ENCODE data around the gene PEX1.
"Not testable (repeated sequence)": the region's sequence is repeated elsewhere in the genome, so short reads cannot be mapped to it uniquely, and the experiment has no call there.

PEX1 gene

DNA sequence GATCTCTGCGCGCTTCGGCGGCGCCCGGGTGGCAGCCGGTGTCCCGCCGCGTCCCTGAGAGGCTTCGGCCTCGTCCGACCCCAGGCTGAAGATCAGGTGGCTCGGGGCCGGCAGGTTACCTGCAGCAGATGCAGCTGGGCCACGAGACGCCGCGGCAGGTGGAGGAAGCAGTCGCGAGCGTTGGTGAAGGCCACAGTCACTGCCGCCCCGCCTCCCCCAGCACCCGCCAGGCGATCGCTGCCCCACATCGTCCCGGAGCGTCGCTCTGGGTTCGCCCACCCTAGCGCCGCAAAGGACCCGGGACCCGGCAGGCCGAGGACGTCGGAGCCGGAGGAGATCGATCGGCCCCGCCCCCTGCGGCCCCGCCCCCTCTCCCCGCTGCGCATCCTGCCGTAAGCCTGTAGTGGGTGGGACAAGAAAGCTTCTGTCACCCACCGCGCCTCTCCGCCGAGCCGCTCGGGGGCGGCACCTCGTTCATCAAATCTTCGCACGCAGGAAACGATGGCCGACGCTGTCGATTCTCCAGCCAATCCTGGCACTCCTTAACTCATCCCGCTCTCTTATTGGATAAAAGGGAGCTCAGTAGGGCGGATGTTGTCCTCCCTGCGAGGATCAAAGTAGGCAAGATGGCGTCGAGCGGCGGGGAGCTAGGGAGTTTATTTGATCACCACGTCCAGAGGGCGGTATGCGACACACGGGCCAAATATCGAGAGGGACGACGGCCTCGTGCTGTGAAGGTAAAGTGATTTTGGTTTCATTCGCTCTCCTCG, at the start of gene PEX1, which contains the start of gene RBM48:
PEX1 (minus strand) TSS at position 333 of the 770 bp plus-strand sequence; CDS start at position 248, 85 bp downstream.
RBM48 (plus strand) TSS at position 608 of the 770 bp plus-strand sequence; CDS start at position 627, 19 bp downstream.
- DNase-seq (ENCODE audit: low read depth), result peak; percentile 99

- no peak for DNase-seq (ENCODE audit: low read depth)
These were observed 48.0 kb upstream of the PEX1 start for GRCh38 chr7:92576296-92576695.

DNA sequence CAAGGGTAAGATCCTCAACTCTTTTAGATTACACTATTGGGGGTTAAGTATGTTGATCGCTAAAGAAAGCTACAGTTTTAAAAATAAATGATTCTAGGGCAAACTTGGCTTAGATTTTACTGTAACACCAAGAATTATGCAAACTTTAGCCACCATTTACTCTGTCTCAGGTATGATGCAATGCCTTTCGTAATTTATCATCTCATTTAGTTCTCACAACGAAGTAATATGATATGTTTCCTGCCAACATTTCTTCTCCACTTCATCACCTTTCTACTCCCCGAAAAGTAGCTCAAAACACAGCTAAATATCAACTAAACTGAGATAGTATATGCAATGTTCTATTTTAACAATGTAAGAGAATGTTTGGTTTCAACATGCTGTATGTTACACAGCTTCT, 40.8 kb upstream of the PEX1 start:
- peak; percentile 66 for DNase-seq (ENCODE audit: low read depth)

DNA sequence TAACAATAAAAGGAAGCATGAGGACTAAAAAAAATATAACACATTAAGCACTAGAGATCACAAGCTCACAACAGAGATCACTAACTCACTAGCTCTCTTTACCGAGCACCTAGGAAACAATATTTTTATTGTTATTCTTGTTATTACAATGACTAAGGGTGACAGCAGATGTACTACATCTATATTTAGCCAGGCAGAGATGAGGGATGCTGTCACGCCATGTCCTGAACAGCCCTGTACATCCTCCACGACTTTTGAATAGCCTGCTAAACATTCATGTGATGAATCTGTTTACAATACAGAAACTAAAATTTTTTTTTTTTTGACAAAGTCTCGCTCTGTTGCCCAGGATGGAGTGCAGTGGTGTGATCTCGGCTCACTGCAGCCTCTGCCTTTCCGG, 39.1 kb upstream of the PEX1 start:
- no peak for DNase-seq (ENCODE audit: low read depth)

- DNase-seq (ENCODE audit: low read depth), result no peak
These were observed 35.0 kb upstream of the PEX1 start for GRCh38 chr7:92563345-92563744.

GRCh38 chr7:92560602-92561001, 32.3 kb upstream of the PEX1 start:
- peak; percentile 26 for DNase-seq (ENCODE audit: low read depth)

GRCh38 chr7:92557808-92558362, 29.6 kb upstream of the PEX1 start:
- no peak for DNase-seq (ENCODE audit: low read depth)

DNA sequence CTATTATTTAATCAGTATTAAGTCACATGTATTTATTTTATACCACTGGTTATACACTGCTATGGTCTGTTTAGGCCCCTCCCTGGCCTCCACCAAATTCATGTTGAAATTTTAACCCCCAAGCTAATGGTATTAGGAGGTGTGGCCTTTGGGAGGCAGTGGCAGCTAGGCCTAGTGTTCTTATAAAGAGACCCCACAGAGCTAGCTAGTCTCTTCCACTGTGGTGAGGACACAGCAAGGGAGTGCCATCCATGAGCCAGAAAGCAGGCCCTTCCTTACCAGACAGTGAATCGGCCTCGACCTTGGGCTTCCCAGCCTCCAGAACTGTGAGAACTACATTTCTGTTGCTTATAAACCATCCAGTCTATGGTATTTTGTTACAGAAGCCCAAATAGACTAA, 28.9 kb upstream of the PEX1 start:
- no peak for DNase-seq (ENCODE audit: low read depth)

- DNase-seq (ENCODE audit: low read depth), result no peak
These were observed 21.9 kb upstream of the PEX1 start for GRCh38 chr7:92550194-92550593.

- DNase-seq (ENCODE audit: low read depth), result no peak
These were observed 19.3 kb upstream of the PEX1 start for GRCh38 chr7:92547579-92547978.

- no peak for DNase-seq (ENCODE audit: low read depth)
These were observed 18.7 kb upstream of the PEX1 start for GRCh38 chr7:92546856-92547497.

DNA sequence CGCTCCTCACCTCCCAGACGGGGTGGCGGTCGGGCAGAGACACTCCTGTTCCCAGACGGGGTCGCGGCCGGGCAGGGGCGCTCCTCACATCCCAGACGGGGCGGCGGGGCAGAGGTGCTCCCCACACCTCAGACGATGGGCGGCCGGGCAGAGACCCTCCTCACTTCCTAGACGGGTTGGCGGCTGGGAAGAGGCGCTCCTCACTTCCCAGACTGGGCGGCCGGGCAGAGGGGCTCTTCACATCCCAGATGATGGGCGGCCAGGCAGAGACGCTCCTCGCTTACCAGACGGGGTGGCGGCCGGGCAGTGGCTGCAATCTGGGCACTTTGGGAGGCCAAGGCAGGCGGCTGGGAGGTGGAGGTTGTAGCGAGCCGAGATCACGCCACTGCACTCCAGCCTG, 16.8 kb upstream of the PEX1 start:
- not testable (repeated sequence) for DNase-seq (ENCODE audit: low read depth)

GRCh38 chr7:92543542-92543941, 15.2 kb upstream of the PEX1 start:
- not testable (repeated sequence) for DNase-seq (ENCODE audit: low read depth)

GRCh38 chr7:92534572-92534971, 6.3 kb upstream of the PEX1 start:
- no peak for DNase-seq (ENCODE audit: low read depth)

- no peak for DNase-seq (ENCODE audit: low read depth)
These were observed 591 bp upstream of the PEX1 start for GRCh38 chr7:92528958-92529264.

DNA sequence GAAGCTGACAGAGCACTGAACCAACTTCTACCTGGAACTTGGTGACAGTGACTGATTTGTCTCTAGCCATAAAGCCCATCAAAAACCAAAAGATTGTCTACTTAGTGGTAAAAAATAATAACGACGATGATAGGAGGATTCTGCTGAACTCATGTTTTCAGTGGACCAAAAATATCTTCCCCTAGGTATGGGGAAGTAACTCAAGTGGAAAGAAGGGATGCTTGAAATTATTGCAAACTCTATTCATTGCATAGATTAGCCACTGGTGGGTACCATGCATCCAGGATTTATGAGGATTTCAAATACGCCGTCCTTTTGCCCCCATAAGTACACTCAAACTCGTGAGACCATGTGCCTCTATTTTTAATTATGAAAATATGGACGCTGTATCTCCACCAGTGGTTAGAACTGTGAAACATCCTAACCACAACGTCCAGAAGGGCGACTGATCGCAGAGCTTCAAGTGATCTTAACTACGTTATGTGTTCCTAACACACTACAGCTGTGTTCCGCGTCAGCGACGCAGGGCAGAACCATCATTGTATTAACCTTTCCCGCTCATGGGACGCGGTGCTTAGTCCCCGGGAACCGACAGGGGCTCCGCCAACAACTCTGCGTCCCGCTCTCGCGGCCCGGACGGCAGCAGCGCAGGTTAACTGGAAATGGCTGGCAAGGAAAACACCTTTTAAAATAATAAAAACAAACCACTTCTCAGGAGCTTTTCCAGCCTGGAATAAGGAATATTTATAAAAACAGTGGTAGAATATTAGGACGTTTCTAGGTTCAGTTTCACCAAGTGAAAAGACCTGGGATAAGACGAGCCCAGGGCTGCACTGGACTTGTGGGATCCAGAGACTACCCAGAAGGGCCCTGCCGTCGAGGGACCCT, 776 bp downstream of the PEX1 start:
- DNase-seq (ENCODE audit: low read depth), result peak; percentile 27

GRCh38 chr7:92523110-92523509, 5.2 kb downstream of the PEX1 start:
- DNase-seq (ENCODE audit: low read depth), result no peak

GRCh38 chr7:92520024-92520423, 8.3 kb downstream of the PEX1 start:
- no peak for DNase-seq (ENCODE audit: low read depth)

GRCh38 chr7:92517631-92518030, 10.7 kb downstream of the PEX1 start:
- peak; percentile 7 for DNase-seq (ENCODE audit: low read depth)

- no peak for DNase-seq (ENCODE audit: low read depth)
These were observed 15.0 kb downstream of the PEX1 start for GRCh38 chr7:92513167-92513902.

DNA sequence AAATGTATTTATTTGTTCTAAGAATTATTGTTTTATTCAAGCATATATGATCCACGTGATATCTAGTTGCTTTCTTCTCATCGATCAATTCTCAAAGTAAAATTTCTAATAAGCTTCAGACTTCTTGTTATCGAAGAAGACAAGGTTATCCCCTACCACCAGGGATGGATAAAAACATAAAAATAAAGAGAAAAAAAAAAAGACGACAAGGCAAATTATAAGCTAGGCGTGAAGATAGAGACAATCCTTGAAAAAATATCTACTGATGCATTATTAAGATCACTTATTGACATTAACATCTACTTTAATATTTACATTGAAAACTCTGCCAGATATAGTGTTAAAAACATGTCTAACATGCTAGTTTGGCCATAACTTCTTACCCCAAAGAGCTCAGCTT, 19.4 kb downstream of the PEX1 start:
- no peak for DNase-seq (ENCODE audit: low read depth)

DNA sequence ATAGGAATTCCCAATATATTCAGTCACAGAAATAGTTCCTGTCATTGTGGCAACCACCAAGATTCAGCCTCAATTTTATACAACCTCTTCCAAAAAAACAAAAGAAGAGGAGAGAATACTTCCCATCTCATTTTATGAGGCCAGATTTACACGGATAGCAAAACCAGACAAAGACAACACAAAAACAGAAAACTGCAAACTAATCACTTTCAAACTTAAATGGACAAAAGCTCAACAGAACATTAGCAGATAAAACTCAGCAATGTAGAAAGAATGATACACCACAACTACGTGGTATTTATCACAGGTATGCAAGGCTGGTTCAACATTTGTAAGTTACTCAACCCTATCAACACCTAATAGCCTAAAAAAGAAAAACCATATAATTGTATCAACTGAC, 22.0 kb downstream of the PEX1 start:
- no peak for DNase-seq (ENCODE audit: low read depth)
